Measurements from ENCODE around the gene INTS11. TPM values are rescaled to one million over a fixed set of nuclear protein-coding genes. Genes with fewer than 3 reads are reported as not detected.

Gene INTS11
- total and polyA plus RNA-seq, 9 of the 15 experiments (the other 6 are each of a cell fraction or from before 2014, with no cell fraction given), result 3.6 to 183 (median 110) TPM

- in situ Hi-C loops (cut with MboI), result no loop called here
- Histone ChIP-seq H4K20me1 (replicated peaks; ENCODE audit: control insufficient read depth, insufficient read depth, low read length) (peaks cover 27% of the 10 kb centered on the region), H3K4me2 (ENCODE audit: insufficient read depth, low read length) (peak overlapping the region; percentile 75), H3K27me3 (ENCODE audit: control insufficient read depth in 2 of 2, insufficient read depth in 2 of 2, low read length in 2 of 2) (no peaks in the 10 kb centered on the region), H3K4me1 (replicated peaks in 1 of 2; ENCODE audit: control insufficient read depth in 2 of 2, insufficient read depth in 2 of 2, low read length in 2 of 2) (peaks cover 41 to 96% of the 10 kb centered on the region in 2 experiments), H3K9me3 (replicated peaks; ENCODE audit: control insufficient read depth, insufficient read depth, low read depth, low read length) (no peaks in the 10 kb centered on the region), H3K9ac (ENCODE audit: insufficient read depth in 1 of 2, low read depth in 2 of 2, low read length in 2 of 2) (peak overlapping the region; percentile 69 to 97), H2AFZ (ENCODE audit: low read depth, low read length) (peak overlapping the region; percentile 53; the same call in 1 of the 2 replicates), H3K9me1 (ENCODE audit: control insufficient read depth, insufficient read depth, low read length) (peaks cover 5% of the 10 kb centered on the region), H3K27ac (ENCODE audit: extremely low read depth, low read depth, low read length) (peak overlapping the region; percentile 73; the same call in 2 of the 3 replicates), H3K79me2 (ENCODE audit: control insufficient read depth, insufficient read depth, low read length) (peaks cover 54% of the 10 kb centered on the region), H3K36me3 (ENCODE audit: control insufficient read depth, insufficient read depth, low read length) (peaks cover 36% of the 10 kb centered on the region), H3K4me3 (peak overlapping the region; percentile 94)
- 2% methylated on average over 38 of the region's 83 CpGs for WGBS (ENCODE audit: insufficient coverage, low coverage, missing lambda C conversion rate)
- FAIRE-seq, result no peak
- intact Hi-C loops (cut with micrococcal nuclease), result loop anchor here (5.0 to 10.0 kb wide), 2 partner anchors 70 to 917 kb away; partner anchors contain the start of genes AURKAIP1 and SKI
- ATAC-seq, result peak; percentile 15
- BruUV-seq (replicated peaks), result no TSS peak
- peak; percentile 64 to 75 (median 70) for DNase-seq (ENCODE audit: extremely low read depth in 1 of 4, low spot score in 3 of 4)
- ChIA-PET CTCF (ENCODE audit: low intra/inter-chr PET ratio) (no interaction called here), POLR2A (interaction anchor here (1.0 kb wide), 1 partner anchor 86 kb away, joined by 3 read pairs; no protein-coding TSS in a partner anchor)
- no peak for TF ChIP-seq TCF15 (CRISPR knock-in tag; IDR thresholded peaks at IDR 0.05)
- peak; percentile 15 for TF ChIP-seq HMGN3 (IDR thresholded peaks at IDR 0.05; ENCODE audit: borderline replicate concordance, extremely low read depth, insufficient read length, low read depth, low read length)
- TF ChIP-seq CEBPG (CRISPR knock-in tag; IDR thresholded peaks at IDR 0.05), result peak; percentile 40; the same call in 1 of the 2 replicates
- no peak for TF ChIP-seq CEBPG (tag; conservative IDR thresholded peaks at IDR 0.05 in 1 of 2, IDR thresholded peaks at IDR 0.05 in 1 of 2)
- TF ChIP-seq BCOR (IDR thresholded peaks at IDR 0.05), result no peak
- no peak for TF ChIP-seq SNIP1 (IDR thresholded peaks at IDR 0.05; ENCODE audit: low read depth)
- peak; percentile 69; the same call in 1 of the 2 replicates for TF ChIP-seq ZBTB1 (CRISPR knock-in tag; IDR thresholded peaks at IDR 0.05; ENCODE audit: borderline replicate concordance, low read depth)
- no peak for TF ChIP-seq HES1 (IDR thresholded peaks at IDR 0.05; ENCODE audit: low read depth)
- 0 out of 4 replicates have a peak, but pooled peaks of 1 of the 2 experiments have one; percentile 31 for TF ChIP-seq UBTF (IDR thresholded peaks at IDR 0.05; ENCODE audit: borderline replicate concordance in 1 of 2, low read depth in 2 of 2, low read length in 2 of 2)
- TF ChIP-seq EP300 (IDR thresholded peaks at IDR 0.05; ENCODE audit: low read length), result no peak
- TF ChIP-seq SIN3A (IDR thresholded peaks at IDR 0.05; ENCODE audit: borderline replicate concordance in 2 of 2, control insufficient read depth in 1 of 2, low read depth in 2 of 2, low read length in 2 of 2), result peak in 1 of 2 experiments; percentile 30; a peak in 2 of 4 replicates
- TF ChIP-seq HNRNPLL (IDR thresholded peaks at IDR 0.05; ENCODE audit: low read depth, low read length, poor library complexity, severe bottlenecking), result no peak
- no peak for TF ChIP-seq NUFIP1 (IDR thresholded peaks at IDR 0.05; ENCODE audit: partially characterized antibody)
- peak; percentile 74 to 95 for TF ChIP-seq E2F6 (IDR thresholded peaks at IDR 0.05; ENCODE audit: borderline replicate concordance in 1 of 2, extremely low read depth in 1 of 2, insufficient read depth in 1 of 2, insufficient read length in 1 of 2, low read depth in 1 of 2, low read length in 1 of 2, poor library complexity in 1 of 2, severe bottlenecking in 1 of 2)
- peak; percentile 57 for TF ChIP-seq KDM5B (IDR thresholded peaks at IDR 0.05; ENCODE audit: insufficient replicate concordance, low read depth, low read length)
Measured at GRCh38 chr1:1307261-1307922, 17.1 kb downstream of the INTS11 start.

All from K562 (cell line).